DOHH2 (cell line): Measurements from ENCODE around the gene METTL22.

Source experiments
- H3F3A ChIP-seq: fragments of 200-600 bp; sonication (generic), shearing (Covaris generic); 2 replicates; pipeline ENCODE4 v1.6.0; 2016; ENCODE audit warnings: antibody characterized with exemption, mild to moderate bottlenecking; ENCODE audit not compliant: control insufficient read depth, insufficient read depth
- H3K27ac ChIP-seq: fragments of 200-600 bp; sonication (generic); 2 replicates; pipeline ENCODE4 v1.5.1; 2014; ENCODE audit warnings: low read depth, mild to moderate bottlenecking, low read length, moderate library complexity
- H3K27me3 ChIP-seq: fragments of 200-600 bp; sonication (generic); 2 replicates; pipeline ENCODE4 v1.6.1; 2014; ENCODE audit warnings: mild to moderate bottlenecking, low read length, mixed read lengths; ENCODE audit not compliant: control insufficient read depth
- H3K36me3 ChIP-seq: fragments of 200-600 bp; sonication (generic); 2 replicates; pipeline ENCODE4 v1.6.1; 2014; ENCODE audit warnings: mild to moderate bottlenecking, low read length, moderate library complexity, mixed read lengths; ENCODE audit not compliant: control insufficient read depth
- H3K4me1 ChIP-seq: fragments of 200-600 bp; sonication (generic); 2 replicates; pipeline ENCODE4 v1.6.1; 2014; ENCODE audit warnings: mild to moderate bottlenecking, low read length, mixed read lengths; ENCODE audit not compliant: control insufficient read depth
- H3K4me2 ChIP-seq: fragments of 200-600 bp; sonication (generic); 2 replicates; pipeline ENCODE4 v1.6.0; 2014; ENCODE audit warnings: mild to moderate bottlenecking, low read length, moderate library complexity
- H3K4me3 ChIP-seq: fragments of 200-600 bp; sonication (generic); 2 replicates; pipeline ENCODE4 v1.5.1; 2014; ENCODE audit warnings: mild to moderate bottlenecking, low read length, mixed read lengths
- H3K79me2 ChIP-seq: fragments of 200-600 bp; sonication (generic); 2 replicates; pipeline ENCODE4 v1.6.1; 2014; ENCODE audit warnings: mild to moderate bottlenecking, low read length, mixed read lengths; ENCODE audit not compliant: control insufficient read depth
- H3K9me2 ChIP-seq: fragments of 200-600 bp; sonication (generic); replicated peaks from 2 replicates; pipeline ENCODE4 v1.6.1; 2014; ENCODE audit warnings: mild to moderate bottlenecking, low read length, mixed read lengths; ENCODE audit not compliant: control insufficient read depth
- H3K9me3 ChIP-seq: fragments of 200-600 bp; sonication (generic); 2 replicates; pipeline ENCODE4 v1.6.1; 2014; ENCODE audit warnings: antibody characterized with exemption, low read length, mixed read lengths; ENCODE audit not compliant: control insufficient read depth, insufficient read depth
- H4K20me1 ChIP-seq: fragments of 200-600 bp; sonication (generic); 2 replicates; pipeline ENCODE4 v1.6.0; 2014; ENCODE audit warnings: low read depth, mild to moderate bottlenecking, antibody characterized with exemption, low read length, moderate library complexity; ENCODE audit not compliant: control insufficient read depth, insufficient read depth
- CTCF ChIP-seq: fragments of 200-600 bp; sonication (generic); IDR thresholded peaks from one replicate; pipeline ENCODE4 v1.5.1; 2014; ENCODE audit warnings: antibody characterized with exemption, mild to moderate bottlenecking, low read depth, low read length; ENCODE audit not compliant: poor library complexity, severe bottlenecking
- EZH2phosphoT487 ChIP-seq: fragments of 200-600 bp; sonication (generic); IDR thresholded peaks from 2 replicates; pipeline ENCODE4 v1.6.1; 2017; ENCODE audit warnings: borderline replicate concordance, mild to moderate bottlenecking, antibody characterized with exemption, low read length, moderate library complexity, mixed read lengths

METTL22 gene

GRCh38 chr16:8655184-8655717 is 33.8 kb downstream of the METTL22 start:
- Histone ChIP-seq H3K36me3 (no peaks in the 10 kb centered on the region), H3K4me3 (no peak overlapping the region), H3F3A (no peaks in the 10 kb centered on the region), H3K9me3 (no peaks in the 10 kb centered on the region), H3K79me2 (no peaks in the 10 kb centered on the region), H3K9me2 (no peaks in the 10 kb centered on the region), H3K4me1 (no peaks in the 10 kb centered on the region), H3K4me2 (no peak overlapping the region), H4K20me1 (no peaks in the 10 kb centered on the region), H3K27me3 (no peaks in the 10 kb centered on the region; the same call in 1 of the 2 replicates), H3K27ac (no peak overlapping the region)
- TF ChIP-seq EZH2phosphoT487, result no peak
- peak; percentile 82 for TF ChIP-seq CTCF

GRCh38 chr16:8656376-8656775 is 34.9 kb downstream of the METTL22 start:
- TF ChIP-seq EZH2phosphoT487 (no peak), CTCF (no peak)
- H3K4me2 ChIP-seq, result no peak overlapping the region
- H3K9me3 ChIP-seq, result no peaks in the 10 kb centered on the region
- no peaks in the 10 kb centered on the region for H3K36me3 ChIP-seq
- H3K4me1 ChIP-seq, result no peaks in the 10 kb centered on the region
- no peak overlapping the region for H3K27ac ChIP-seq
- H3K27me3 ChIP-seq, result no peaks in the 10 kb centered on the region; the same call in 1 of the 2 replicates
- no peaks in the 10 kb centered on the region for H3K79me2 ChIP-seq
- no peaks in the 10 kb centered on the region for H3K9me2 ChIP-seq
- H3K4me3 ChIP-seq, result no peak overlapping the region
- H4K20me1 ChIP-seq, result no peaks in the 10 kb centered on the region
- no peaks in the 10 kb centered on the region for H3F3A ChIP-seq

GRCh38 chr16:8660841-8661301 is 39.4 kb downstream of the METTL22 start:
- Histone ChIP-seq H3K9me3 (no peaks in the 10 kb centered on the region), H3K4me1 (no peaks in the 10 kb centered on the region), H3K27me3 (no peaks in the 10 kb centered on the region; the same call in 1 of the 2 replicates), H3K27ac (no peak overlapping the region), H3K36me3 (no peaks in the 10 kb centered on the region), H3K9me2 (no peaks in the 10 kb centered on the region), H3K4me2 (no peak overlapping the region), H3K4me3 (no peak overlapping the region), H3F3A (no peaks in the 10 kb centered on the region), H3K79me2 (no peaks in the 10 kb centered on the region), H4K20me1 (no peaks in the 10 kb centered on the region)
- TF ChIP-seq CTCF (peak; percentile 60), EZH2phosphoT487 (no peak)
